ENCODE measurements around the gene HS2ST1. TPM values are rescaled to one million over a fixed set of nuclear protein-coding genes. Genes with fewer than 3 reads are reported as not detected.
A peak's percentile ranks its signal among the peaks of the same experiment; 100 is the strongest.

HS2ST1 gene
- polyA plus RNA-seq, 1 experiment: 22.4 TPM

- no peaks in the 10 kb centered on the region for H3K27me3 ChIP-seq (ENCODE audit: control insufficient read depth, insufficient read depth, low read length)
- no peak for TF ChIP-seq CTCF (IDR thresholded peaks at IDR 0.05; ENCODE audit: low read depth, low read length)
- CTCF ChIA-PET: interaction anchor here (0.8 to 2.8 kb wide), 7 partner anchors 10 to 210 kb away, joined by 3 to 13 read pairs (median 6); partner anchors contain the start of gene SH3GLB1
- peak within 1 kb of the TSS; percentile 100 for H3K4me3 ChIP-seq (ENCODE audit: low read depth, low read length)
- peak within 1 kb of the TSS; percentile 86 for H3K27ac ChIP-seq (ENCODE audit: low read depth, low read length)
- POLR2A ChIA-PET: interaction anchor here (0.7 to 1.3 kb wide), 6 partner anchors 13 to 980 kb away, joined by 3 to 7 read pairs (median 4); partner anchors contain the start of gene SH3GLB1
- DNase-seq (ENCODE audit: low read depth, low spot score): peak; percentile 100
- no peaks in the 10 kb centered on the region; the same call in 1 of the 2 replicates for H3K9me3 ChIP-seq (ENCODE audit: control insufficient read depth, insufficient read depth, low read length)
Measured at GRCh38 chr1:86913896-86914600, 387 bp upstream of the HS2ST1 start, which contains the start of gene SELENOF. TSS of gene SELENOF (minus strand) at chr1:86914126. CDS start at chr1:86914111, 15 bp downstream.

GRCh38 chr1:86914998-86915736 lies 732 bp downstream of the HS2ST1 start:
- ChIA-PET POLR2A (interaction anchor here (0.5 kb wide), 1 partner anchor 419 kb away, joined by 3 read pairs; no protein-coding TSS in a partner anchor), CTCF (interaction anchor here (0.7 to 2.8 kb wide), 5 partner anchors 25 to 197 kb away, joined by 3 to 13 read pairs (median 10); no protein-coding TSS in a partner anchor)
- Histone ChIP-seq H3K27me3 (ENCODE audit: control insufficient read depth, insufficient read depth, low read length) (no peaks in the 10 kb centered on the region), H3K9me3 (ENCODE audit: control insufficient read depth, insufficient read depth, low read length) (no peaks in the 10 kb centered on the region; the same call in 1 of the 2 replicates), H3K27ac (ENCODE audit: low read depth, low read length) (peak overlapping the region; percentile 58), H3K4me3 (ENCODE audit: low read depth, low read length) (peak overlapping the region; percentile 91)
- no peak for DNase-seq (ENCODE audit: low read depth, low spot score)
- no peak for TF ChIP-seq CTCF (IDR thresholded peaks at IDR 0.05; ENCODE audit: low read depth, low read length)

- POLR2A ChIA-PET: interaction anchor here (0.5 kb wide), 1 partner anchor 419 kb away, joined by 3 read pairs; no protein-coding TSS in a partner anchor
- no peaks in the 10 kb centered on the region for H3K27me3 ChIP-seq (ENCODE audit: control insufficient read depth, insufficient read depth, low read length)
- no peaks in the 10 kb centered on the region; the same call in 1 of the 2 replicates for H3K9me3 ChIP-seq (ENCODE audit: control insufficient read depth, insufficient read depth, low read length)
- H3K27ac ChIP-seq (ENCODE audit: low read depth, low read length): no peak overlapping the region
- CTCF ChIA-PET: interaction anchor here (0.7 to 2.0 kb wide), 4 partner anchors 26 to 198 kb away, joined by 3 to 13 read pairs (median 6); no protein-coding TSS in a partner anchor
- TF ChIP-seq CTCF (IDR thresholded peaks at IDR 0.05; ENCODE audit: low read depth, low read length): no peak
- H3K4me3 ChIP-seq (ENCODE audit: low read depth, low read length): peak overlapping the region; percentile 91
- no peak for DNase-seq (ENCODE audit: low read depth, low spot score)
Measured at GRCh38 chr1:86915737-86916235, 1.4 kb downstream of the HS2ST1 start.

GRCh38 chr1:86916752-86917151 lies 2.3 kb downstream of the HS2ST1 start:
- H3K27me3 ChIP-seq (ENCODE audit: control insufficient read depth, insufficient read depth, low read length): no peaks in the 10 kb centered on the region
- no peak overlapping the region for H3K27ac ChIP-seq (ENCODE audit: low read depth, low read length)
- DNase-seq (ENCODE audit: low read depth, low spot score): no peak
- peak overlapping the region; percentile 91; the same call in 1 of the 2 replicates for H3K4me3 ChIP-seq (ENCODE audit: low read depth, low read length)
- H3K9me3 ChIP-seq (ENCODE audit: control insufficient read depth, insufficient read depth, low read length): no peaks in the 10 kb centered on the region; the same call in 1 of the 2 replicates
- CTCF ChIA-PET: interaction anchor here (1.8 to 2.0 kb wide), 2 partner anchors 48 to 168 kb away, joined by 10 to 13 read pairs; no protein-coding TSS in a partner anchor
- no peak for TF ChIP-seq CTCF (IDR thresholded peaks at IDR 0.05; ENCODE audit: low read depth, low read length)
- POLR2A ChIA-PET: no interaction called here

Data from AG04450 (cell line).